GM21447 (cell line): ENCODE measurements around the gene MUS81.

Experiments used
- ATAC-seq: cut with Tn5 transposase; IDR thresholded peaks from one replicate; pipeline ENCODE4 v1.9.1; 2021; ENCODE audit not compliant: unreplicated experiment

The MUS81 gene

DNA sequence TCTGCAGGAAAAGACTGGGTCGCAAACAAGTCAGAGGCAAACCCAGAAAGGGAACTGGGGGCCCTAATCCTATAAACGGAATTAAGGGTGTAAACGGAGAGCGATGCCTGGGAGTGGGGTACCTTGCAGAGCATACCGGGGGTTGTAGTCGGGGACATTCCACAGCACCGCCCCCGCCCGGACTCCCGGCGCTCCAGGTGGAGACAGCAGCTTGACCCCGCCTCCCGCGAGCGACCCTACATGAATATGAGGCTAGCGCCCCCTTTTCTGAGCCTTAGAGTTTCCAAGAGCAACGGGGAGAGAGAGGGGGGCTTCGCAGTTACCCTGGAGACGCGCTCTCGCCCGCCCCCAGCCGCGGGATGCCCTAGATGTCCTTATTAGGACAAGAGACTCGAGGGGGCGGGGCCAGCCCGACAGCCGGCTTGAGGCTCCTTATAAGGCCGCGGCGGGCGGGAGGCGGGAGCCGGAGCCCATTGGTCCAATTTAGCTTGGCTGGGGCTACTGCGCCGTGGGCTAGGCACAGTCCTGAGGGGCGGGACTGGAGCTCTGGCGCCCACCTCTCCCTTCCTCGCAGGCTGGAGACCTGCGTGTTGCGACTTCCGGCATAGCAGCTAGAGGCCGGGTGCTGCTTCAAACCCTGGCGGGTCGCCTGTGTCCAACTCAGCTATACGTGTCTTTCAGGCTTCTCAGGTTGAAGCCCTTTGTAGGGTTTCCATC, 980 bp upstream of the MUS81 start:
- ATAC-seq, result peak; percentile 49

DNA sequence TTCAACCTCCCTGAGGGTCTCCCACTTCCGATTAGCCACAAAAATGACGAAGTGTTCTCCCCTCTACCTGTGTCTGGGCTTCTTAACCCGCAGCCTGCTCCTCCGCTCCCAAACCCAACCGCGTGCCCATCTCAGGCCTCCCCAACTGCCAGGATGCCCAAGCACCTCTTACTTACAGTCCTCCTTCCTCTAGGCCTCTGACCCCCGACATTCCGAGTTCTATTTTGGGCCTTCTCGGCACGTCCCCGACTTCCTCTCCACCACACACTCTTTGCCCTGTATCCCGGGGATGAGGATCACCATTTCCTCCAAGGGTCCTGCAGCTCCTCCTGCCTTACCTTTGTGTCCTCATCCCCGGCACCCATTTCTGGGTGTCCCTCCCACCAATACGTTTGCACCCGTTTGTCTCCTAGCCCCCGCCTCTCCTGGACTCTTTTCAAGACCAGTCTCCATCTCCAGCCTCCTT, 388 bp upstream of the MUS81 start:
- no peak for ATAC-seq

DNA sequence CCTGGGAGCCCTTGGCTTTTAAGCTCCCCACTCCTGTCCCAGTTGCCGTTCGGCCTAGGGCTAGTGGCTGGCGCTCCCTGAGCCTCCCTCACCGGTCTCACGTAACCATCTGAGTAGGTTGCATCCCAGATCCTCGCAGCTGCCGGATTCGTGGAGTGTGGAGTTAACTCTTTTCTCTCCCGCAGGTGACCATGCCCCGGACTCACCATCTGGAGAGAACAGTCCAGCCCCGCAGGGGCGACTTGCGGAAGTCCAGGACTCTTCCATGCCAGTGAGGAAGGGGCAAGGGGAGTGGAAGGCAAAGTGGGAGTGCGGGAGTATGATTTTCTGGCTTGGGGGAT, 902 bp downstream of the MUS81 start:
- no peak for ATAC-seq

DNA sequence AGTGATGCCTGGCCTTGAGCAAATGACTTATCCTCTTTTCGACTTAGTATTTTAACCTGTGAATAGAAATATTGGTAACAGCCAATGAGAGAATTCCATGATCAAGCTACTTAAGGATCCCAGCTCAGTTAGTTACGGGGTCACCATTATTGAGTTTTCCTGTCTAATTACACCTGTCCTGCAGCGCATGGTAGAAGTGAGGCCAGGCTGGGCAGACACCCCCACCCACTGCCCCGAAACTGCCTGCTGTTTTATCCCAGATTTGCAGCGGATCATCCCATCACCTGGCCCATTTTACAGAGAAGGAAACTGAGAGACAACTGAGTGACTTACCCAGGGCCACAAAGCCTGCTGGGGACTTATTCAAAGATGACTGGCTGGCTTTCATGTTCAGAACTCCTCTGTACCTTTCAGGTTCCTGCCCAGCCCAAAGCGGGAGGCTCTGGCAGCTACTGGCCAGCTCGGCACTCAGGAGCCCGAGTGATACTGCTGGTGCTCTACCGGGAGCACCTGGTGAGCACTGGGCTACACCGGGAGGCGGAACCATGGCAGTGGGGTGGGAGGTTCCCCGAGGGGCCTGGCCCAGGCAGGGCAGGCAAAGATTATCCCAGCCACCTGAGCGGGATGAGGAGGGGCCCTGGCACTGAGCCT, 1.4 kb downstream of the MUS81 start:
- no peak for ATAC-seq

DNA sequence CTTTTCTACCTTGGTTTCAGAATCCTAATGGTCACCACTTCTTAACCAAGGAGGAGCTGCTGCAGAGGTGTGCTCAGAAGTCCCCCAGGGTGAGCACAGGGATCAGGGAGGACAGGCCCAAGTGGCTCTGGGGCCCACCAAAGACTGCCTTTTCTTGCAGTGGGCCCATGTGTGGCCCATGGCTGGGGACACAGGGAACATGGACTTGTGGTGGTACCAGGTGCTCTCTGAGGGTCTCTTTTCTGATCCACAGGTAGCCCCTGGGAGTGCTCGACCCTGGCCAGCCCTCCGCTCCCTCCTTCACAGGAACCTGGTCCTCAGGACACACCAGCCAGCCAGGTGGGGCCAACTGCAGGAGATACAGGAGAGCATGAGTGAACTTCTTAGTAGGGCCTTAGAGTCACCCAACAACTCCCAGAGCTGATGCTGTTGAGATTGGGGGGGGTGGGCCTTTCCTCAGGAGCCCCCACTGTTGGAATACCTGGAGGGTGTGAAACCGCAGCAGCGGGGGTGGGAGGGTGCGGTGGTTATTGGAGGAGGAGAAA, 2.0 kb downstream of the MUS81 start:
- ATAC-seq, result no peak

DNA sequence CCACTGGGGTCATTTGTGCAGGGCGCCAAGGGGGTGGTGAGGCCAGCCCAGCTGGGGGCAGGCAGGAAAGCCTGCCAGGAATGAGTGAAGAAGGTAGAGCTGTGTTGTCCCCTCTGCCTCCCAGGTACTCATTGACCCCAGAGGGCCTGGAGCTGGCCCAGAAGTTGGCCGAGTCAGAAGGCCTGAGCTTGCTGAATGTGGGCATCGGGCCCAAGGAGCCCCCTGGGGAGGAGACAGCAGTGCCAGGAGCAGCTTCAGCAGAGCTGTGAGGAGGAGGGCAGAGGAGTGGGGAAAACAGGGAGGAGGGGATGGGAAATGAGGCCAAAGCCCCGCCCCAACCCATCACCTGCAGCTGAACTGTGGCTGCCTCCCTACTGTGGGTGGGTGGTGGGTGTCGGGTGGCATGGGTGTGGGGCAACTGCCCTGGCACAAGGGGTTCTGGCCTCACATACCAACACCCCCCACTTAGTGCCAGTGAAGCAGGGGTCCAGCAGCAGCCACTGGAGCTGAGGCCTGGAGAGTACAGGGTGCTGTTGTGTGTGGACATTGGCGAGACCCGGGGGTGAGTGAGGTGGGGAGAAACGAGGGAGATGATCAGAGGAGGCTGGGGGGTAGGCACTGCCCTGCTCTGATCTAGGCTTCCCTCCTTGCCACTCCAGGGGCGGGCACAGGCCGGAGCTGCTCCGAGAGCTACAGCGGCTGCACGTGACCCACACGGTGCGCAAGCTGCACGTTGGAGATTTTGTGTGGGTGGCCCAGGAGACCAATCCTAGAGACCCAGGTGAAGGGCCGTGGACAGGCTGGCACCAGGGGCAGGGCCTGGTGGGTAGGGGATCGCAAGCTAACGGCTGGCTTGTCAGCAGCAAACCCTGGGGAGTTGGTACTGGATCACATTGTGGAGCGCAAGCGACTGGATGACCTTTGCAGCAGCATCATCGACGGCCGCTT, 3.0 kb downstream of the MUS81 start:
- no peak for ATAC-seq

DNA sequence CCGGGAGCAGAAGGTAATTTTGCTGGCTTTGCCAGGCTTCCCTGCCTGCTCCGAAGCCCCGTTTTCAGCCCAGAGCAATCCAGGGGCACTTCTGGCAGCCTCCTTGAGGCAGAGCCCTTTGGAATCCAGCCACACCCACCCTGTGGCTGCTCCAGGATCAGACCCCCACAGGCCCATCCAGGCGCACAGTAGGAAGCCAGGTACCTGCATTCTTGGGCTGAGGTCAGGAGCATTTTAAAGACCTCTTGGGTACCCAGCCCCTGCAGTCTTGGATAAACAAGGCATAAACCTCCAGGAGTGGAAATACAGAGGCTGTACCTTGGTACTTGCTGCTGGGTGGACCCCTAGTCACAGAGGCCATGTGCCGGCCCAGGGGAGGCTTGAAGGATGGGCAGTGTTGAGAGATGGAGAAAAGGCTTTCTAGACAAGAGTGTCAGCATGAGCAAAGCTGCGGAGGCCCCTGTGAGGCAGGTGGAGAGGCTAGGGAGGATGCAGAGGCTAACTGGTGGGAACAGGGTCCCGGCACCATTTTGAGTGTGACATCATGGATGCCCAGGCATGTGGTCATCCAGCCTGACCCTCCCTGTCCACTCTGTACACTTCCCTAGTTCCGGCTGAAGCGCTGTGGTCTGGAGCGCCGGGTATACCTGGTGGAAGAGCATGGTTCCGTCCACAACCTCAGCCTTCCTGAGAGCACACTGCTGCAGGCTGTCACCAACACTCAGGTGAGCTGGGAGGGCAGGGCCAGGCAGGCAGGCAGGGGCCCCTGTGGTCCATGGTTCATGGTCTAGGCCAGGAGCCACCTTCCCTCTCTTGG, 3.9 kb downstream of the MUS81 start:
- ATAC-seq, result no peak

DNA sequence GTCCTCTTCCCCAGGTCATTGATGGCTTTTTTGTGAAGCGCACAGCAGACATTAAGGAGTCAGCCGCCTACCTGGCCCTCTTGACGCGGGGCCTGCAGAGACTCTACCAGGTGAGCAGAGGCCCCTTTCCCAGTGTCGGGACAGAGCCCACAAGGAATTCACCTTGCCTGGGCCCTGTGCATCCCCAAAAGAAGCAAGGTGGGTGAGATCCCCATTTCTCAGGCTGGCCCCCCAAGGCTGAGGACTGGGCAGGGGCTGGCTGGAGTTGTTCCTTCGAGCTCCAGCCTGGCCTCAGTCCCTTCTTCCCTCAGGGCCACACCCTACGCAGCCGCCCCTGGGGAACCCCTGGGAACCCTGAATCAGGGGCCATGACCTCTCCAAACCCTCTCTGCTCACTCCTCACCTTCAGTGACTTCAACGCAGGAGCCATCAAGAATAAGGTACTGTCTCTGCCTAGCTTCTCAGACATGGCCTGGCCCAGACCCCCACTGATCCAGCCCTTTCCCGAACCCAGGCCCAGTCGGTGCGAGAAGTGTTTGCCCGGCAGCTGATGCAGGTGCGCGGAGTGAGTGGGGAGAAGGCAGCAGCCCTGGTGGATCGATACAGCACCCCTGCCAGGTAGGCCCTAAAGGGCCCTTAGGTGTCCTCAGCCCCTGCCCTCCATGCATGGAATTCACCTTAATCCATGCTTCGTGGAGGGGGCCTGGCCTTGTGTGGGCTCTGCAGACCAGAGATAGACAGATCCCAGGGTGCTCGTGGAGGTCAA, 4.7 kb downstream of the MUS81 start:
- ATAC-seq, result no peak

DNA sequence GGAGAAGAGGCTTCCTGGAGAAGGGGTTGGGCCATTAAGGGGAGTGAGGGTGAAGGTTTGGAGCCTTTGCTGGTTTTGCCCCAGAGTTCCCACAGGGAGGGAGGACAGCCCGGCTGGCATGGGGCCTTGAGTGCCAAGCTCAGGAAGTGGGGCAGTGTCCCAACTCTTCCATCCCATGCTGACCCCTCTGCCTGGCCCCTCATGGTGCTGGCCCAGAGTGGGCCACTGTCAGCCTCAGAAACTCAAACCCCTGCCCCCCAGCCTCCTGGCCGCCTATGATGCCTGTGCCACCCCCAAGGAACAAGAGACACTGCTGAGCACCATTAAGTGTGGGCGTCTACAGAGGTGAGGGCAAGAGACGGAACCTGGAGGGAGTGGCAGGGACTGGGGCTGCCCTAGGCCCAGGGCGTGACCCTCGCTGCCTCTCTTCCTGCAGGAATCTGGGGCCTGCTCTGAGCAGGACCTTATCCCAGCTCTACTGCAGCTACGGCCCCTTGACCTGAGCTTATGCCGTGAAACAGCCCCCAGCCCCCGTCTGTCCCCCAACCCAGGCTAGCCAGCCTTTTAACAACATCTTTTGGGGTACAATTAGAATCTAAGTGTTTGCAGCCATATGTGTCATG, 5.4 kb downstream of the MUS81 start:
- no peak for ATAC-seq

DNA sequence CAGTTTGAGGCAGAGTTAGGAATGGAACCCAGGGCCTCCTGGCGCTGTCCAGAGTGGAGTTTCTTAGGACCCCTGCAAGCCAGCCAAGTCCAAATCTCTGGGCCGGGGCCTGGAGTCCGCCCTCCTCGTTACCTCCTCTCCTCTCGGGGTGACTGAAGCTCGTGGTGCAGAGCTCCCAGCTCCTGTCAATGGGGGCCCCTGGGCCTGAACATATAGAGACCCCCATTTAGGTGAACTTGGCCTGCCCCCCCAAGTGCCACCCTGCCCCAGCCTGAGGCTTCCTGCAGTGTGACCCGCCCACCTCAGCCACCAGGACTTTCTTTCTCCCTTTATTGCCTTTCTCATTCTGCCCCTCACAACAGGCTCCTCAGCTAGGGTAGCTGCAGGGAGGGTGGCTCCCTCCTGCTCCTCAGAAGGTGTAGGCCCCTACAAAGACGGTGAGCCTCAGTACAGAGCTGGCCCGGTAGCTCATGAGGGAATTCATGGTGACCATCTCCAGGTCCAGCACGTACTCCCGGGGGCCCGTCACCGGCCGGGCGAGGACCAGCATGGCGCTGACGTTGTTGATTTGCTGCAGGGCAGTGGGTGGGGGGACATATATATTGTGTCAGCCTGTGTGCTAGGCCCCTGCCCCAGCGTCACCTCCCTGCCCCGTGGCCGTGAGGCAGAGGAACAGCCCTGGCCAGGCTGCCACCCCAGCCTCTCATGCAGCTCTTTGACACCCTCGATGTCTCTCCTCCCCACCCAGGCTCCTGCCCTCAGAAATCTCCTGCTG, 6.5 kb downstream of the MUS81 start:
- no peak for ATAC-seq

DNA sequence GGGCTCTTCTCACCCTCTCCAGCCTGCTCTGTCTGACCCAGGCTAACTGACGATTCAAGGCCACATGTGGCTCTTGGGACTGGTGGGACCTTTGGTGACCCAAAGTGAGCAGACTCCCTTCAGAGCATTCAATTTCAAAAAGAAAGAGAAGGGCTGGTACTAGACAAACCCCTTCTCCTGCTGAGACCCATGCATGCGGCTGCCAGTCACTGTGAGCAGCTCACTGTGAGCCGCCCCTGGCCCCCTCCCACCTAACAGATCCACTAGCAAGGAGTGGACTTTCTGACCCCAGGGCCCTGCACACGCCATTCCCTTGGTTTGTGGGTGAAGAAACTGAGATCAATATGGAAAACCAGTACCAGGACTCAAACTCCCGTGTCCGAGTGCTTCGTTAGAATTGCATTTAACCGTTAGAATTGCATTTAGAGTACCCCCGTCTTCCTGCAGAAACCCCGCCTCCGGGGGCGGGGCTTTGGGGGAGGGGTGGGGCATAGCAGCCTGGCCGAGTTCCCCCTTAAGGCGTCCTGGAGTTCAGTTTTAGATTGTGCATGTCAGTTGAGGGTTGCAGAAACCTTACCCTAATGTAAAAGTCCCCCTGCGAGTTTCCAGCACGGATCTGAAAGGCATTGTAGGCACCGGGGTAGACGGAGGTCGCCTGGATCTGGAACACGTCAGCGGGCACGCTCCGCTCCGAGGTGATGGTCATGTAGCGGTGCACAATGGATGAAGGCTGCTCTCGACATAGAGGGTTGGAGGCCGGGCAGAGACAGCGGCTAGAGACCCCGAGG, 7.2 kb downstream of the MUS81 start:
- ATAC-seq, result no peak

DNA sequence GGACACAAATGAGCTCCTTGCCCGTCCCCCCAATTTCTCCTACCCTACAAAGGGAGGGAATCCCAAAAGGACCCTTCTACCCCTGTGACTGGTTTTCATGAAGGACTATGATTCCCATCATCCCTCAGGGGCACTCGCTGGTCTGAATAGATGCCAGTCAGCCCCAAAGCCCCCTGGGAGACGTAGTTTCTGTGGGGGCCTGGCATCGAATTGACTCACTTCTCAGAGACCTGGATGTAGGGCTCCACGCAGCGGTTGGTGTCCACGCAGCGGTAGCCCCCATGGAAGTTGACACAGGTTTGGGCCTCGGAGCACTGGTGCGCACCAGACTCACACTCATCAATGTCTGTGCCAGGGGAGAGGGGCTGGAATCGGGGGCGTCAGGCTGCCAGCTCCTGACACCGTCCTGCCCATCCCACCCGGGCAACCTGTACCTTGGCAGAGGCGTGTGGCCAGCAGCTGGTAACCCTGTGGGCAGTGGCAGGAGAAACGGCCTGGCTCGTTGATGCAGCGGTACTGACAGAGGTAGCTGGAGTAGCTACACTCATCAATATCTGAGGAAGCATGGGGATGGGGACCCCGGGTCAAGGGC, 7.9 kb downstream of the MUS81 start:
- no peak for ATAC-seq

DNA sequence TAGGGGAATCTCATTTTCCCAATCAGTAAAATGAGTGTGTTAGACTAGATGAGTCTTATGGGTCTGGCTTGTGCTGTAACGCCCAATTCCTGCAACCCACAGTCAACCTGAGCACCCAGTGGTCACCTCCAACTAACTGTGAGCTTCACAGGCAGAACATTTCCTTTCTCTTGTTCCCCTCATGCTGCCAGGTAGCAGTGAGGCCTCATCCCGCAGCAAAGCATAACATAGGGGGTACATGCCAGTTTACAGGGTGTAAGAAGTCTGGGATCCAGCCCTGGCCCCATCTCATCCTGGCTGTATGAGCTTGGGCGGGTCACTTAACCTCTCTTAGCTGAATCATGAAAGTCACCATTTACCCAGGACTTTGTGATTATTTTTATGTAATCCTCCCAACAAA, 8.7 kb downstream of the MUS81 start:
- ATAC-seq, result no peak

DNA sequence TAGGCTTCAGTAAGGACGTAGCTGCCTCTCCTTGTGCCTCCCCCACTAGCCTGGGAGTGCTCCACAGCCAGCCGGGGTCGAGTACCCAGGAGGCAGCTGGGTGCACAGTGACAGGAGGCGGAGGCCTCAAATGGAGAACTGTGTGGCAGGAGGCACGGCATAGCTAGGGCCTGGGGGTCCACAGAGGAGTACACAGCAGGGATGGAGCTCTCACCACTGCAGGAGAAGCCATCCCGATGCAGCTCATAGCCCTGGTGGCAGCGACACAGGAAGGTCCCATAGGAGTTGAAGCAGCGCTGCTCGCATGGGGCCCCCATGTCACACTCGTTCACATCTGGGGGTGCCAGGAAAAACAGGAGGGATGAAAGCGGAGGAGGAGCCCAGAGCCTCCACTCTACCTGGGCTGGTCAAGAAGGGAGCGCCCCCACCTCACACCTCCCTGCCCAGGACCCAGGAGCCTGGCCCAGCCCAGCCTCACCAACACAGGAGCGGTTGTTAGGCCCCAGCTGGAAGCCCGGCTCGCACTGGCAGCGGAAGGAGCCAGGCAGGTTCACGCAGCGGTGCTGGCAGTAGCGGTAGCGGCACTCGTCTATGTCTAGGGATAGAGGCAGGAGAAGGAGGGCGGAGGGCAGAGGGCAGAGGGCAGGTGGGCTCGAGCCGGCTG, 9.5 kb downstream of the MUS81 start:
- ATAC-seq, result no peak

DNA sequence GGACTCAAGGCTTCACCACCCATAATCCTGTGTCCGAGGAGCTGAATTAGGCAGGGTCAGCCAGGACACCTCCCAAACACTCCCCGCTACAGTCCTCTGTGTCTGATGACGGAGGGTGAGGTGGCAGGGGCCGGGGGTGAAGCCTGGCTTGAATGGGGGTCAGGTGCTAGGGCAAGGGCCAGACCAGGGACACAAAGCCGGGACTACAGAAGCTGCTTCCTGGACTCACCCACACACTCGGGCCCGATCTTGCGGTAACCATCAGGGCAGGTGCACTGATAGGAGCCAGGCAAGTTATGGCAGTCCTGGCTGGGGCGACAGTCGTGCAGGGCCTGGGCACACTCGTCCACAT, 10.1 kb downstream of the MUS81 start:
- no peak for ATAC-seq

DNA sequence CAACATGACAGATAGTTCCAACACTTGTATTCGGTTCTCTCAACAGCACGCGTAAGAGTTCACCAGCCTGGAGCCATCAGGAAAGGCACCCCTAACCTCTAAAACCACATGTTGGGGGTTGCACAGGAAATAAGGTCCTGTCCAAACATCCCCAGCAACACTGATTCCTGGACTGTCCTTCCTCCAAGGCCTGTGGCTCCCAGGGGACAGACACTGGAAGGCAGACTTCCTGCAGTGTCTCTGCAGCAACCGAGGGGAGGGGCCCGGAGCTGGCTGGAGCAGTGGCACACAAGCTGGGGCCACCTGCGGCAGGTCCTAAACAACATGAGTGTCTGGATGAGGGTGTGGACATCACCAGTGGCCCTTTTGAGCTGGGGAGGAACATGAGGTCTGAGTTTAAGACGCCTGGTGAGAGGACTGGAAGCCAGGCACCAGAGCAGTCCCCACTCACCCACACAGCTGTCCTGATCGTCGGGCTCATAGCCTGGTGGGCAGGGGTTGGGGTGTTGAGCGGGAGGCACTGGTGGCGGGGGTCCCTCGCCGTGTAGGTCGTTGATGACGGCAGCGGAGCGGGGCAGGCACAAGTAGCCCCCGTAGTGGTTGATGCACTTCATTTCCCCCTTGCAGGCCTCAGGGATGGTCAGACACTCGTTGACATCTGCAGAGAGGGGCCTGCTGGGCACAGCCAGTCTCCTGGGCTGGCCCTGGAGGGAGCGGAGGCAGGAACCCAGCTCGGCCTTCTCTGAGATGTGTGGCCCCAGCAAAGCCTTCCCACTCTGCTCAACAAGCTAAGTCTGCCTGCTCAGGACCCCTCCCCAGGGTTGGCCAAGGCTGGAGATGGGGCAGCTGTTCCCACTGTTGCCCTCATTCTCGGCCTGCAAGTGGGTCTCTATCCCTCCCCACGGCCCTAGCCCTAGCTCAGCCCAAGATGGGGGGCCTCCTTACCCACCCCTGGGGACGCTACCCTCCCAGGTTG, 10.8 kb downstream of the MUS81 start:
- ATAC-seq, result no peak
